ENCODE measurements around the gene HNRNPK. TPM values are rescaled to one million over a fixed set of nuclear protein-coding genes. Genes with fewer than 3 reads are reported as not detected.

The HNRNPK gene
- polyA plus RNA-seq, 1 of the 3 experiments (the other 2 are of a cell fraction), result 470 TPM

DNA sequence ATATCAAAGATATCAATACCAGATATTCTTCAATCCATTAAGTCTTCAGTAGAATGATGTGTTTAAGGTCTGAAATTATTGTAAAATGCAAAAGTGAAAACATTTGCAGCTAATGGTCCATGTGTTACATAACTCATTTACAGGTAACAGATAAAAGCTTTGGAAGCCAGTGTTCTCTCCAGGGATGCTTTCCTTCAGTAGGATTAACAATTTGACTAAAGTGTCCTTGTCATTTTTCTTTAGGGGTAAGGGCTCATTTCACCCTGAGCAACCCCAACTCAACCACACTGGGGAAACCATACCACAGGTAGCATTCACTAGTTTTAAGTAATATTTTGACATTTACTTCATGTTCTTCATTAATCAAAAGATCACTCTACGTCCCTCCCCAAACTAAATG, 12.9 kb downstream of the HNRNPK start:
- Histone ChIP-seq H3K27ac (ENCODE audit: low read depth in 2 of 2, low read length in 1 of 2) (peak overlapping the region in 1 of 2 experiments; percentile 60; a peak in 1 of 4 replicates), H3F3A (replicated peaks; ENCODE audit: insufficient read depth) (peaks cover 67% of the 10 kb centered on the region), H3K36me3 (replicated peaks in 1 of 2; ENCODE audit: control insufficient read depth in 1 of 2, insufficient read depth in 2 of 2, low read length in 1 of 2) (peaks cover 54 to 61% of the 10 kb centered on the region in 2 experiments), H3K27me3 (ENCODE audit: insufficient read depth) (no peaks in the 10 kb centered on the region), H3K79me2 (ENCODE audit: insufficient read depth) (peaks cover 29% of the 10 kb centered on the region), H3K9me2 (no peaks in the 10 kb centered on the region), H3K4me2 (no peak overlapping the region), H2AFZ (ENCODE audit: low read depth) (no peak overlapping the region), H4K20me1 (ENCODE audit: insufficient read depth) (peaks cover 58% of the 10 kb centered on the region), H3K9ac (no peak overlapping the region), H3K4me3 (ENCODE audit: low read depth in 2 of 2, low read length in 1 of 2) (no peak overlapping the region), H3K4me1 (ENCODE audit: control insufficient read depth in 1 of 2, insufficient read depth in 2 of 2, low read depth in 1 of 2, low read length in 1 of 2) (no peaks in the 10 kb centered on the region; a peak in 1 of 4 replicates), H3K9me3 (no peaks in the 10 kb centered on the region)
- TF ChIP-seq POLR2AphosphoS5 (IDR thresholded peaks at IDR 0.05; ENCODE audit: low read depth, low read length), result peak; percentile 33; the same call in 1 of the 2 replicates
- no peak for TF ChIP-seq FOXJ3 (CRISPR knock-in tag; IDR thresholded peaks at IDR 0.05)
- no peak for DNase-seq
- CTCF ChIA-PET, result interaction anchor here (1.1 to 2.3 kb wide), 2 partner anchors 13 to 294 kb away, joined by 3 to 7 read pairs; partner anchors contain the start of gene HNRNPK
- POLR2A ChIA-PET, result no interaction called here
- 93% methylated on average over 1 of the region's 1 CpG for WGBS (ENCODE audit: low lambda C conversion rate)

DNA sequence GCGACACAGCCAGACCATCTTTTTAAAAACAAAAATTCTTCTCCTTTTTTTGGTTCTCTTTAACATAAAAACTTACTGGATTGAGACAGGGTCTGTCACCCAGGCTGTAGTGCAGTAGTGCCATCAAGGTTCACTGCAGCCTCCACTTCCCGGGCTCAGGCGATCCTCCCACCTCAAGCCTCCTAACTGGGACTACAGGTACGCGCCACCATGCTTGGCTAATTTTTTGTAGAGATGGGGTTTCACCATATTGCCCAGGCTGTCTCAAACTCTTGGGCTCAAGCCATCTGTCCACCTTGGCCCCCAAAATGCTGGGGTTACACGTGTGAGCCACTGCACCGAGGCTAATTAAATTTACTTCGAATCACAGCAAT, 13.8 kb downstream of the HNRNPK start:
- Histone ChIP-seq H3K4me2 (no peak overlapping the region), H3K4me1 (ENCODE audit: control insufficient read depth in 1 of 2, insufficient read depth in 2 of 2, low read depth in 1 of 2, low read length in 1 of 2) (no peaks in the 10 kb centered on the region; a peak in 1 of 4 replicates), H3K27me3 (ENCODE audit: insufficient read depth) (no peaks in the 10 kb centered on the region), H4K20me1 (ENCODE audit: insufficient read depth) (peaks cover 49% of the 10 kb centered on the region), H3F3A (replicated peaks; ENCODE audit: insufficient read depth) (peaks cover 62% of the 10 kb centered on the region), H3K9me2 (no peaks in the 10 kb centered on the region), H3K4me3 (ENCODE audit: low read depth in 2 of 2, low read length in 1 of 2) (no peak overlapping the region), H3K79me2 (ENCODE audit: insufficient read depth) (peaks cover 20% of the 10 kb centered on the region), H3K9me3 (no peaks in the 10 kb centered on the region), H3K9ac (no peak overlapping the region), H3K36me3 (replicated peaks in 1 of 2; ENCODE audit: control insufficient read depth in 1 of 2, insufficient read depth in 2 of 2, low read length in 1 of 2) (peaks cover 45 to 52% of the 10 kb centered on the region in 2 experiments), H2AFZ (ENCODE audit: low read depth) (no peak overlapping the region), H3K27ac (ENCODE audit: low read depth in 2 of 2, low read length in 1 of 2) (peak overlapping the region in 1 of 2 experiments; percentile 60; a peak in 1 of 4 replicates)
- 89% methylated on average over 8 of the region's 8 CpGs for WGBS (ENCODE audit: low lambda C conversion rate)
- DNase-seq, result no peak
- ChIA-PET POLR2A (interaction anchor here (1.0 kb wide), 1 partner anchor 10 kb away, joined by 3 read pairs; a partner anchor contains a TSS), CTCF (interaction anchor here (1.1 to 1.4 kb wide), 2 partner anchors 14 to 295 kb away, joined by 3 to 6 read pairs; partner anchors contain the start of gene HNRNPK)
- TF ChIP-seq EZH2phosphoT487 (IDR thresholded peaks at IDR 0.05; ENCODE audit: borderline replicate concordance, low read depth) (no peak), FOXJ3 (CRISPR knock-in tag; IDR thresholded peaks at IDR 0.05) (no peak), POLR2AphosphoS5 (IDR thresholded peaks at IDR 0.05; ENCODE audit: low read depth, low read length) (no peak), RXRA (IDR thresholded peaks at IDR 0.05; ENCODE audit: borderline replicate concordance, low read depth) (no peak), RCOR1 (IDR thresholded peaks at IDR 0.05; ENCODE audit: low read length) (no peak), FOSL2 (IDR thresholded peaks at IDR 0.05; ENCODE audit: borderline replicate concordance, low read depth) (no peak), GATA2 (CRISPR knock-in tag; IDR thresholded peaks at IDR 0.05) (no peak), FOXM1 (IDR thresholded peaks at IDR 0.05; ENCODE audit: low read depth) (no peak), YY1 (IDR thresholded peaks at IDR 0.05; ENCODE audit: low read depth) (no peak), EP300 (IDR thresholded peaks at IDR 0.05; ENCODE audit: borderline replicate concordance in 1 of 2, low read depth in 1 of 2, low read length in 1 of 2) (no peak), NRF1 (IDR thresholded peaks at IDR 0.05; ENCODE audit: low read depth, low read length) (no peak), MXI1 (IDR thresholded peaks at IDR 0.05; ENCODE audit: low read depth, low read length) (no peak), NFIC (IDR thresholded peaks at IDR 0.05; ENCODE audit: borderline replicate concordance) (no peak)
- TF ChIP-seq, protein P1, sequence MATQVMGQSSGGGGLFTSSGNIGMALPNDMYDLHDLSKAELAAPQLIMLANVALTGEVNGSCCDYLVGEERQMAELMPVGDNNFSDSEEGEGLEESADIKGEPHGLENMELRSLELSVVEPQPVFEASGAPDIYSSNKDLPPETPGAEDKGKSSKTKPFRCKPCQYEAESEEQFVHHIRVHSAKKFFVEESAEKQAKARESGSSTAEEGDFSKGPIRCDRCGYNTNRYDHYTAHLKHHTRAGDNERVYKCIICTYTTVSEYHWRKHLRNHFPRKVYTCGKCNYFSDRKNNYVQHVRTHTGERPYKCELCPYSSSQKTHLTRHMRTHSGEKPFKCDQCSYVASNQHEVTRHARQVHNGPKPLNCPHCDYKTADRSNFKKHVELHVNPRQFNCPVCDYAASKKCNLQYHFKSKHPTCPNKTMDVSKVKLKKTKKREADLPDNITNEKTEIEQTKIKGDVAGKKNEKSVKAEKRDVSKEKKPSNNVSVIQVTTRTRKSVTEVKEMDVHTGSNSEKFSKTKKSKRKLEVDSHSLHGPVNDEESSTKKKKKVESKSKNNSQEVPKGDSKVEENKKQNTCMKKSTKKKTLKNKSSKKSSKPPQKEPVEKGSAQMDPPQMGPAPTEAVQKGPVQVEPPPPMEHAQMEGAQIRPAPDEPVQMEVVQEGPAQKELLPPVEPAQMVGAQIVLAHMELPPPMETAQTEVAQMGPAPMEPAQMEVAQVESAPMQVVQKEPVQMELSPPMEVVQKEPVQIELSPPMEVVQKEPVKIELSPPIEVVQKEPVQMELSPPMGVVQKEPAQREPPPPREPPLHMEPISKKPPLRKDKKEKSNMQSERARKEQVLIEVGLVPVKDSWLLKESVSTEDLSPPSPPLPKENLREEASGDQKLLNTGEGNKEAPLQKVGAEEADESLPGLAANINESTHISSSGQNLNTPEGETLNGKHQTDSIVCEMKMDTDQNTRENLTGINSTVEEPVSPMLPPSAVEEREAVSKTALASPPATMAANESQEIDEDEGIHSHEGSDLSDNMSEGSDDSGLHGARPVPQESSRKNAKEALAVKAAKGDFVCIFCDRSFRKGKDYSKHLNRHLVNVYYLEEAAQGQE (IDR thresholded peaks at IDR 0.05; ENCODE audit: low read depth, low read length), result no peak
- TF ChIP-seq, protein P2, sequence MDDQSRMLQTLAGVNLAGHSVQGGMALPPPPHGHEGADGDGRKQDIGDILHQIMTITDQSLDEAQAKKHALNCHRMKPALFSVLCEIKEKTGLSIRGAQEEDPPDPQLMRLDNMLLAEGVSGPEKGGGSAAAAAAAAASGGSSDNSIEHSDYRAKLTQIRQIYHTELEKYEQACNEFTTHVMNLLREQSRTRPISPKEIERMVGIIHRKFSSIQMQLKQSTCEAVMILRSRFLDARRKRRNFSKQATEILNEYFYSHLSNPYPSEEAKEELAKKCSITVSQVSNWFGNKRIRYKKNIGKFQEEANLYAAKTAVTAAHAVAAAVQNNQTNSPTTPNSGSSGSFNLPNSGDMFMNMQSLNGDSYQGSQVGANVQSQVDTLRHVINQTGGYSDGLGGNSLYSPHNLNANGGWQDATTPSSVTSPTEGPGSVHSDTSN (IDR thresholded peaks at IDR 0.05), result no peak
- TF ChIP-seq, protein P3, sequence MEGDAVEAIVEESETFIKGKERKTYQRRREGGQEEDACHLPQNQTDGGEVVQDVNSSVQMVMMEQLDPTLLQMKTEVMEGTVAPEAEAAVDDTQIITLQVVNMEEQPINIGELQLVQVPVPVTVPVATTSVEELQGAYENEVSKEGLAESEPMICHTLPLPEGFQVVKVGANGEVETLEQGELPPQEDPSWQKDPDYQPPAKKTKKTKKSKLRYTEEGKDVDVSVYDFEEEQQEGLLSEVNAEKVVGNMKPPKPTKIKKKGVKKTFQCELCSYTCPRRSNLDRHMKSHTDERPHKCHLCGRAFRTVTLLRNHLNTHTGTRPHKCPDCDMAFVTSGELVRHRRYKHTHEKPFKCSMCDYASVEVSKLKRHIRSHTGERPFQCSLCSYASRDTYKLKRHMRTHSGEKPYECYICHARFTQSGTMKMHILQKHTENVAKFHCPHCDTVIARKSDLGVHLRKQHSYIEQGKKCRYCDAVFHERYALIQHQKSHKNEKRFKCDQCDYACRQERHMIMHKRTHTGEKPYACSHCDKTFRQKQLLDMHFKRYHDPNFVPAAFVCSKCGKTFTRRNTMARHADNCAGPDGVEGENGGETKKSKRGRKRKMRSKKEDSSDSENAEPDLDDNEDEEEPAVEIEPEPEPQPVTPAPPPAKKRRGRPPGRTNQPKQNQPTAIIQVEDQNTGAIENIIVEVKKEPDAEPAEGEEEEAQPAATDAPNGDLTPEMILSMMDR (IDR thresholded peaks at IDR 0.05), result no peak
- TF ChIP-seq, protein P4, sequence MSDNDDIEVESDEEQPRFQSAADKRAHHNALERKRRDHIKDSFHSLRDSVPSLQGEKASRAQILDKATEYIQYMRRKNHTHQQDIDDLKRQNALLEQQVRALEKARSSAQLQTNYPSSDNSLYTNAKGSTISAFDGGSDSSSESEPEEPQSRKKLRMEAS (IDR thresholded peaks at IDR 0.05; ENCODE audit: low read depth), result no peak
- TF ChIP-seq, protein P5, sequence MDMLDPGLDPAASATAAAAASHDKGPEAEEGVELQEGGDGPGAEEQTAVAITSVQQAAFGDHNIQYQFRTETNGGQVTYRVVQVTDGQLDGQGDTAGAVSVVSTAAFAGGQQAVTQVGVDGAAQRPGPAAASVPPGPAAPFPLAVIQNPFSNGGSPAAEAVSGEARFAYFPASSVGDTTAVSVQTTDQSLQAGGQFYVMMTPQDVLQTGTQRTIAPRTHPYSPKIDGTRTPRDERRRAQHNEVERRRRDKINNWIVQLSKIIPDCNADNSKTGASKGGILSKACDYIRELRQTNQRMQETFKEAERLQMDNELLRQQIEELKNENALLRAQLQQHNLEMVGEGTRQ (IDR thresholded peaks at IDR 0.05; ENCODE audit: borderline replicate concordance, low read depth, low read length), result no peak

All from SK-N-SH (cell line).